ENCODE results near the gene SGK1. TPM values are rescaled to one million over a fixed set of nuclear protein-coding genes. Genes with fewer than 3 reads are reported as not detected.

SGK1 gene
- polyA plus RNA-seq, 1 of the 3 experiments (the other 2 are of a cell fraction): 440 TPM

DNA sequence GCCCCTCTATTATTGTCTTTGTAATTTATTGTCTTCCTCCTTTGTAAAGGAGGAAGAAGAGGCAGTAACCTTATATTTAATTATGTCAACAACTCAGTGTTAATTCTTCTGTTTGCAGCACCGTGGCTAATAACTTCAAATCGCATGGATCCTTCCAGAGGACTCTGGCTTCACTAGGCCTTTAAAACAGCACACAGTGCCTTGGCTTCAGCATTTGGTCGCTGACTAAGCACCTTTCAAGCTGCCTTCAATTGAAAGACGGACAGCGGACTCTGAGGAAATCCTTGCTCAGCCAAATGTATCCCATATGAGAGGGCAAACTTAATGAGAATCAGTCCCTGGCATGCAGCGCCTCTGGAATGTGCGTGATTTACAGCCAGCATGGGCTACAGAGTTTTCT lies 64.2 kb downstream of the SGK1 start (continued):
- TF ChIP-seq, protein P1, sequence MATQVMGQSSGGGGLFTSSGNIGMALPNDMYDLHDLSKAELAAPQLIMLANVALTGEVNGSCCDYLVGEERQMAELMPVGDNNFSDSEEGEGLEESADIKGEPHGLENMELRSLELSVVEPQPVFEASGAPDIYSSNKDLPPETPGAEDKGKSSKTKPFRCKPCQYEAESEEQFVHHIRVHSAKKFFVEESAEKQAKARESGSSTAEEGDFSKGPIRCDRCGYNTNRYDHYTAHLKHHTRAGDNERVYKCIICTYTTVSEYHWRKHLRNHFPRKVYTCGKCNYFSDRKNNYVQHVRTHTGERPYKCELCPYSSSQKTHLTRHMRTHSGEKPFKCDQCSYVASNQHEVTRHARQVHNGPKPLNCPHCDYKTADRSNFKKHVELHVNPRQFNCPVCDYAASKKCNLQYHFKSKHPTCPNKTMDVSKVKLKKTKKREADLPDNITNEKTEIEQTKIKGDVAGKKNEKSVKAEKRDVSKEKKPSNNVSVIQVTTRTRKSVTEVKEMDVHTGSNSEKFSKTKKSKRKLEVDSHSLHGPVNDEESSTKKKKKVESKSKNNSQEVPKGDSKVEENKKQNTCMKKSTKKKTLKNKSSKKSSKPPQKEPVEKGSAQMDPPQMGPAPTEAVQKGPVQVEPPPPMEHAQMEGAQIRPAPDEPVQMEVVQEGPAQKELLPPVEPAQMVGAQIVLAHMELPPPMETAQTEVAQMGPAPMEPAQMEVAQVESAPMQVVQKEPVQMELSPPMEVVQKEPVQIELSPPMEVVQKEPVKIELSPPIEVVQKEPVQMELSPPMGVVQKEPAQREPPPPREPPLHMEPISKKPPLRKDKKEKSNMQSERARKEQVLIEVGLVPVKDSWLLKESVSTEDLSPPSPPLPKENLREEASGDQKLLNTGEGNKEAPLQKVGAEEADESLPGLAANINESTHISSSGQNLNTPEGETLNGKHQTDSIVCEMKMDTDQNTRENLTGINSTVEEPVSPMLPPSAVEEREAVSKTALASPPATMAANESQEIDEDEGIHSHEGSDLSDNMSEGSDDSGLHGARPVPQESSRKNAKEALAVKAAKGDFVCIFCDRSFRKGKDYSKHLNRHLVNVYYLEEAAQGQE (IDR thresholded peaks at IDR 0.05; ENCODE audit: low read depth, low read length): 0 out of 2 replicates have a peak, but pooled peaks have one; percentile 46
- TF ChIP-seq TEAD4 (IDR thresholded peaks at IDR 0.05; ENCODE audit: borderline replicate concordance, insufficient read depth) (peak; percentile 56; the same call in 1 of the 2 replicates), CHD2 (IDR thresholded peaks at IDR 0.05; ENCODE audit: low read length, partially characterized antibody) (no peak), FOSL2 (IDR thresholded peaks at IDR 0.05; ENCODE audit: borderline replicate concordance, low read depth) (peak; percentile 11; the same call in 1 of the 2 replicates), RAD21 (IDR thresholded peaks at IDR 0.05; ENCODE audit: low read length) (no peak), RXRA (IDR thresholded peaks at IDR 0.05; ENCODE audit: borderline replicate concordance, low read depth) (no peak), SMC3 (IDR thresholded peaks at IDR 0.05; ENCODE audit: low read depth, low read length) (no peak), GABPA (IDR thresholded peaks at IDR 0.05; ENCODE audit: low read depth) (no peak)
- TF ChIP-seq, protein P2, sequence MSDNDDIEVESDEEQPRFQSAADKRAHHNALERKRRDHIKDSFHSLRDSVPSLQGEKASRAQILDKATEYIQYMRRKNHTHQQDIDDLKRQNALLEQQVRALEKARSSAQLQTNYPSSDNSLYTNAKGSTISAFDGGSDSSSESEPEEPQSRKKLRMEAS (IDR thresholded peaks at IDR 0.05; ENCODE audit: low read depth): peak; percentile 61
- TF ChIP-seq, protein P3, sequence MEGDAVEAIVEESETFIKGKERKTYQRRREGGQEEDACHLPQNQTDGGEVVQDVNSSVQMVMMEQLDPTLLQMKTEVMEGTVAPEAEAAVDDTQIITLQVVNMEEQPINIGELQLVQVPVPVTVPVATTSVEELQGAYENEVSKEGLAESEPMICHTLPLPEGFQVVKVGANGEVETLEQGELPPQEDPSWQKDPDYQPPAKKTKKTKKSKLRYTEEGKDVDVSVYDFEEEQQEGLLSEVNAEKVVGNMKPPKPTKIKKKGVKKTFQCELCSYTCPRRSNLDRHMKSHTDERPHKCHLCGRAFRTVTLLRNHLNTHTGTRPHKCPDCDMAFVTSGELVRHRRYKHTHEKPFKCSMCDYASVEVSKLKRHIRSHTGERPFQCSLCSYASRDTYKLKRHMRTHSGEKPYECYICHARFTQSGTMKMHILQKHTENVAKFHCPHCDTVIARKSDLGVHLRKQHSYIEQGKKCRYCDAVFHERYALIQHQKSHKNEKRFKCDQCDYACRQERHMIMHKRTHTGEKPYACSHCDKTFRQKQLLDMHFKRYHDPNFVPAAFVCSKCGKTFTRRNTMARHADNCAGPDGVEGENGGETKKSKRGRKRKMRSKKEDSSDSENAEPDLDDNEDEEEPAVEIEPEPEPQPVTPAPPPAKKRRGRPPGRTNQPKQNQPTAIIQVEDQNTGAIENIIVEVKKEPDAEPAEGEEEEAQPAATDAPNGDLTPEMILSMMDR (IDR thresholded peaks at IDR 0.05): no peak
- TF ChIP-seq, protein P4, sequence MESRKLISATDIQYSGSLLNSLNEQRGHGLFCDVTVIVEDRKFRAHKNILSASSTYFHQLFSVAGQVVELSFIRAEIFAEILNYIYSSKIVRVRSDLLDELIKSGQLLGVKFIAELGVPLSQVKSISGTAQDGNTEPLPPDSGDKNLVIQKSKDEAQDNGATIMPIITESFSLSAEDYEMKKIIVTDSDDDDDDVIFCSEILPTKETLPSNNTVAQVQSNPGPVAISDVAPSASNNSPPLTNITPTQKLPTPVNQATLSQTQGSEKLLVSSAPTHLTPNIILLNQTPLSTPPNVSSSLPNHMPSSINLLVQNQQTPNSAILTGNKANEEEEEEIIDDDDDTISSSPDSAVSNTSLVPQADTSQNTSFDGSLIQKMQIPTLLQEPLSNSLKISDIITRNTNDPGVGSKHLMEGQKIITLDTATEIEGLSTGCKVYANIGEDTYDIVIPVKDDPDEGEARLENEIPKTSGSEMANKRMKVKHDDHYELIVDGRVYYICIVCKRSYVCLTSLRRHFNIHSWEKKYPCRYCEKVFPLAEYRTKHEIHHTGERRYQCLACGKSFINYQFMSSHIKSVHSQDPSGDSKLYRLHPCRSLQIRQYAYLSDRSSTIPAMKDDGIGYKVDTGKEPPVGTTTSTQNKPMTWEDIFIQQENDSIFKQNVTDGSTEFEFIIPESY (IDR thresholded peaks at IDR 0.05; ENCODE audit: borderline replicate concordance, low read depth): no peak
- TF ChIP-seq, protein P5, sequence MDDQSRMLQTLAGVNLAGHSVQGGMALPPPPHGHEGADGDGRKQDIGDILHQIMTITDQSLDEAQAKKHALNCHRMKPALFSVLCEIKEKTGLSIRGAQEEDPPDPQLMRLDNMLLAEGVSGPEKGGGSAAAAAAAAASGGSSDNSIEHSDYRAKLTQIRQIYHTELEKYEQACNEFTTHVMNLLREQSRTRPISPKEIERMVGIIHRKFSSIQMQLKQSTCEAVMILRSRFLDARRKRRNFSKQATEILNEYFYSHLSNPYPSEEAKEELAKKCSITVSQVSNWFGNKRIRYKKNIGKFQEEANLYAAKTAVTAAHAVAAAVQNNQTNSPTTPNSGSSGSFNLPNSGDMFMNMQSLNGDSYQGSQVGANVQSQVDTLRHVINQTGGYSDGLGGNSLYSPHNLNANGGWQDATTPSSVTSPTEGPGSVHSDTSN (IDR thresholded peaks at IDR 0.05): peak; percentile 81
- TF ChIP-seq, protein P6, sequence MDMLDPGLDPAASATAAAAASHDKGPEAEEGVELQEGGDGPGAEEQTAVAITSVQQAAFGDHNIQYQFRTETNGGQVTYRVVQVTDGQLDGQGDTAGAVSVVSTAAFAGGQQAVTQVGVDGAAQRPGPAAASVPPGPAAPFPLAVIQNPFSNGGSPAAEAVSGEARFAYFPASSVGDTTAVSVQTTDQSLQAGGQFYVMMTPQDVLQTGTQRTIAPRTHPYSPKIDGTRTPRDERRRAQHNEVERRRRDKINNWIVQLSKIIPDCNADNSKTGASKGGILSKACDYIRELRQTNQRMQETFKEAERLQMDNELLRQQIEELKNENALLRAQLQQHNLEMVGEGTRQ (IDR thresholded peaks at IDR 0.05; ENCODE audit: borderline replicate concordance, low read depth, low read length): no peak

Data from SK-N-SH (cell line).